NB4 (cell line): ENCODE results near the gene SYMPK.

Experiments
- DNase-seq: peaks from one replicate; pipeline ENCODE4 v3.0.0; 2010; ENCODE audit warnings: low read depth
- H3K4me3 ChIP-seq: one replicate; pipeline ENCODE4 v1.5.1; 2011; ENCODE audit warnings: mild to moderate bottlenecking, low read depth, low read length, moderate library complexity
- CTCF ChIP-seq: IDR thresholded peaks from one replicate; pipeline ENCODE4 v1.5.1; 2012; ENCODE audit warnings: low read depth, low read length
- MYC ChIP-seq: IDR thresholded peaks from 2 replicates; pipeline ENCODE4 v1.6.1; 2011; ENCODE audit warnings: low read depth, low read length
- POLR2A ChIP-seq: IDR thresholded peaks from 2 replicates; pipeline ENCODE4 v1.6.1; 2011; ENCODE audit warnings: mild to moderate bottlenecking; ENCODE audit not compliant: insufficient read length; ENCODE audit errors: extremely low read depth
- TF ChIP-seq, protein P1 (sequence below): IDR thresholded peaks from 2 replicates; pipeline ENCODE4 v1.6.1; 2011; ENCODE audit warnings: low read depth, low read length

Gene SYMPK

DNA sequence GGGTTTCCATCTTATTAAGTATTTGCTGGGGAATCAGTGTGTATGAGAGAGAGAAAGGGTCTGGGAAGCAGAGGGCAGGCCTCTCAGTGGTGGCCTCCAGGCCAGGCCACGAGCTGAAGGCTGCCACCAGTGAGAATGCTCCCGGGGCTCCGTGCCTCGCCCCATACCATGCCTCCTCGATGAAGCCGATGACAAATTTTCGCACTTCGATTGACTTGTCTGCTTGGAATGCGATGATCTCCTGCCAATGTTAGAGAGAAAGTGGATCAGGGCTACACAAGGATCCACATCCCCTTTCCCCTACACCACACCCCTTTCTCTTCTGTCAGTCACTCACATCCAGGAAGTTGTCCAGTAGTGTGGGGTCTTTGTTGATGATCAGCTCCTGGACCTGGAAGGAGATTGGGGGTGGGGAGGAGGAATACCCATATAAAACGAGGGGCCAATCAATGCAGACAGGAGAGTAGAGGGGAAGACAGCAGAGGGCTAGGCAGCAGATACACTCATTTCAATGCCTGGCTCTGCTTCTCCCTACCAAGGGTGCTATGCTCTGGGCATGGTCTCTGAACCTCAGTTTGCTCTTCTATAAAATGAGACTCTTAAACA lies 10.7 kb downstream of the SYMPK start:
- TF ChIP-seq POLR2A (no peak), MYC (no peak), CTCF (no peak)
- TF ChIP-seq, protein P1, sequence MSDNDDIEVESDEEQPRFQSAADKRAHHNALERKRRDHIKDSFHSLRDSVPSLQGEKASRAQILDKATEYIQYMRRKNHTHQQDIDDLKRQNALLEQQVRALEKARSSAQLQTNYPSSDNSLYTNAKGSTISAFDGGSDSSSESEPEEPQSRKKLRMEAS = no peak
- no peak for DNase-seq
- H3K4me3 ChIP-seq = no peak overlapping the region

- H3K4me3 ChIP-seq = no peak overlapping the region
- TF ChIP-seq MYC (no peak), POLR2A (no peak), CTCF (peak; percentile 61)
- DNase-seq = no peak
These were observed 14.0 kb downstream of the SYMPK start for GRCh38 chr19:45848922-45849321.

- H3K4me3 ChIP-seq = no peak overlapping the region
- no peak for DNase-seq
- TF ChIP-seq POLR2A (no peak), MYC (no peak), CTCF (no peak)
- TF ChIP-seq, protein P1 = no peak
These were observed 15.3 kb downstream of the SYMPK start for GRCh38 chr19:45847663-45848062.

GRCh38 chr19:45842198-45842597 lies 20.7 kb downstream of the SYMPK start:
- no peak overlapping the region for H3K4me3 ChIP-seq
- DNase-seq = no peak
- TF ChIP-seq, protein P1 = no peak
- TF ChIP-seq MYC = no peak
- TF ChIP-seq POLR2A = no peak
- TF ChIP-seq CTCF = no peak

DNA sequence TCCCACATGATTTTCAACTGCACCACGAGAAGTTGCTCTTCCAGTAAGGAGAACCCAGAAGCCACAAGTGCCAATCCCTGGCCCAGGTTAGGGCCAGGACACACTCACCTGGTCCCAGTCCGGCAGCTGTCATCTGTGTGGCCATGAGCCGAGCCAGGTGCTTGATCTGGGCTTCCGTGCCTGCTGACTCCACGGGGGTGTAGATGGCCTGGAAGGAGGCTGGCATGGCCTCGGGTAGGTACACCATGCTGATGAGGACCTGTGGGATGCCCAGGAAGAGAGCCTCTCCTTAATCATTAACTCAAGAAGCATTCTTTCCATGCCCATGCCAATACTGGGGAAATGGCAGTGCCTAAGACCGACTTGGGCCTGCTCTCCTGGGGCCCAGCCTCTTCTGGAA lies 28.0 kb downstream of the SYMPK start:
- TF ChIP-seq POLR2A (no peak), MYC (no peak), CTCF (no peak)
- TF ChIP-seq, protein P1 = no peak
- no peak overlapping the region for H3K4me3 ChIP-seq
- no peak for DNase-seq

GRCh38 chr19:45828945-45829344 lies 34.0 kb downstream of the SYMPK start:
- H3K4me3 ChIP-seq = no peak overlapping the region
- no peak for DNase-seq
- no peak for TF ChIP-seq POLR2A
- no peak for TF ChIP-seq CTCF
- TF ChIP-seq, protein P1 = no peak
- no peak for TF ChIP-seq MYC
